ENCODE measurements around the gene SLC44A2. TPM values are rescaled to one million over a fixed set of nuclear protein-coding genes. Genes with fewer than 3 reads are reported as not detected.

The SLC44A2 gene
- total and polyA plus RNA-seq, 2 of the 13 experiments (the other 11 are each of a cell fraction or from before 2014, with no cell fraction given), result 2.4 to 5.6 TPM

GRCh38 chr19:10580979-10581631, 44.2 kb upstream of the SLC44A2 start (continued):
- TF ChIP-seq, protein P1, sequence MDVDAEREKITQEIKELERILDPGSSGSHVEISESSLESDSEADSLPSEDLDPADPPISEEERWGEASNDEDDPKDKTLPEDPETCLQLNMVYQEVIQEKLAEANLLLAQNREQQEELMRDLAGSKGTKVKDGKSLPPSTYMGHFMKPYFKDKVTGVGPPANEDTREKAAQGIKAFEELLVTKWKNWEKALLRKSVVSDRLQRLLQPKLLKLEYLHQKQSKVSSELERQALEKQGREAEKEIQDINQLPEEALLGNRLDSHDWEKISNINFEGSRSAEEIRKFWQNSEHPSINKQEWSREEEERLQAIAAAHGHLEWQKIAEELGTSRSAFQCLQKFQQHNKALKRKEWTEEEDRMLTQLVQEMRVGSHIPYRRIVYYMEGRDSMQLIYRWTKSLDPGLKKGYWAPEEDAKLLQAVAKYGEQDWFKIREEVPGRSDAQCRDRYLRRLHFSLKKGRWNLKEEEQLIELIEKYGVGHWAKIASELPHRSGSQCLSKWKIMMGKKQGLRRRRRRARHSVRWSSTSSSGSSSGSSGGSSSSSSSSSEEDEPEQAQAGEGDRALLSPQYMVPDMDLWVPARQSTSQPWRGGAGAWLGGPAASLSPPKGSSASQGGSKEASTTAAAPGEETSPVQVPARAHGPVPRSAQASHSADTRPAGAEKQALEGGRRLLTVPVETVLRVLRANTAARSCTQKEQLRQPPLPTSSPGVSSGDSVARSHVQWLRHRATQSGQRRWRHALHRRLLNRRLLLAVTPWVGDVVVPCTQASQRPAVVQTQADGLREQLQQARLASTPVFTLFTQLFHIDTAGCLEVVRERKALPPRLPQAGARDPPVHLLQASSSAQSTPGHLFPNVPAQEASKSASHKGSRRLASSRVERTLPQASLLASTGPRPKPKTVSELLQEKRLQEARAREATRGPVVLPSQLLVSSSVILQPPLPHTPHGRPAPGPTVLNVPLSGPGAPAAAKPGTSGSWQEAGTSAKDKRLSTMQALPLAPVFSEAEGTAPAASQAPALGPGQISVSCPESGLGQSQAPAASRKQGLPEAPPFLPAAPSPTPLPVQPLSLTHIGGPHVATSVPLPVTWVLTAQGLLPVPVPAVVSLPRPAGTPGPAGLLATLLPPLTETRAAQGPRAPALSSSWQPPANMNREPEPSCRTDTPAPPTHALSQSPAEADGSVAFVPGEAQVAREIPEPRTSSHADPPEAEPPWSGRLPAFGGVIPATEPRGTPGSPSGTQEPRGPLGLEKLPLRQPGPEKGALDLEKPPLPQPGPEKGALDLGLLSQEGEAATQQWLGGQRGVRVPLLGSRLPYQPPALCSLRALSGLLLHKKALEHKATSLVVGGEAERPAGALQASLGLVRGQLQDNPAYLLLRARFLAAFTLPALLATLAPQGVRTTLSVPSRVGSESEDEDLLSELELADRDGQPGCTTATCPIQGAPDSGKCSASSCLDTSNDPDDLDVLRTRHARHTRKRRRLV (CRISPR knock-in tag; IDR thresholded peaks at IDR 0.05), result no peak
- TF ChIP-seq RBAK (CRISPR knock-in tag; IDR thresholded peaks at IDR 0.05), result no peak
- TF ChIP-seq ZFP82 (CRISPR knock-in tag; IDR thresholded peaks at IDR 0.05; ENCODE audit: borderline replicate concordance), result no peak
- TF ChIP-seq U2AF2 (IDR thresholded peaks at IDR 0.05; ENCODE audit: low read depth, low read length), result no peak
- peak; percentile 51; the same call in 1 of the 2 replicates for TF ChIP-seq PHF21A (CRISPR knock-in tag; IDR thresholded peaks at IDR 0.05)
- TF ChIP-seq HOXD1 (CRISPR knock-in tag; IDR thresholded peaks at IDR 0.05), result no peak
- TF ChIP-seq, protein P2, sequence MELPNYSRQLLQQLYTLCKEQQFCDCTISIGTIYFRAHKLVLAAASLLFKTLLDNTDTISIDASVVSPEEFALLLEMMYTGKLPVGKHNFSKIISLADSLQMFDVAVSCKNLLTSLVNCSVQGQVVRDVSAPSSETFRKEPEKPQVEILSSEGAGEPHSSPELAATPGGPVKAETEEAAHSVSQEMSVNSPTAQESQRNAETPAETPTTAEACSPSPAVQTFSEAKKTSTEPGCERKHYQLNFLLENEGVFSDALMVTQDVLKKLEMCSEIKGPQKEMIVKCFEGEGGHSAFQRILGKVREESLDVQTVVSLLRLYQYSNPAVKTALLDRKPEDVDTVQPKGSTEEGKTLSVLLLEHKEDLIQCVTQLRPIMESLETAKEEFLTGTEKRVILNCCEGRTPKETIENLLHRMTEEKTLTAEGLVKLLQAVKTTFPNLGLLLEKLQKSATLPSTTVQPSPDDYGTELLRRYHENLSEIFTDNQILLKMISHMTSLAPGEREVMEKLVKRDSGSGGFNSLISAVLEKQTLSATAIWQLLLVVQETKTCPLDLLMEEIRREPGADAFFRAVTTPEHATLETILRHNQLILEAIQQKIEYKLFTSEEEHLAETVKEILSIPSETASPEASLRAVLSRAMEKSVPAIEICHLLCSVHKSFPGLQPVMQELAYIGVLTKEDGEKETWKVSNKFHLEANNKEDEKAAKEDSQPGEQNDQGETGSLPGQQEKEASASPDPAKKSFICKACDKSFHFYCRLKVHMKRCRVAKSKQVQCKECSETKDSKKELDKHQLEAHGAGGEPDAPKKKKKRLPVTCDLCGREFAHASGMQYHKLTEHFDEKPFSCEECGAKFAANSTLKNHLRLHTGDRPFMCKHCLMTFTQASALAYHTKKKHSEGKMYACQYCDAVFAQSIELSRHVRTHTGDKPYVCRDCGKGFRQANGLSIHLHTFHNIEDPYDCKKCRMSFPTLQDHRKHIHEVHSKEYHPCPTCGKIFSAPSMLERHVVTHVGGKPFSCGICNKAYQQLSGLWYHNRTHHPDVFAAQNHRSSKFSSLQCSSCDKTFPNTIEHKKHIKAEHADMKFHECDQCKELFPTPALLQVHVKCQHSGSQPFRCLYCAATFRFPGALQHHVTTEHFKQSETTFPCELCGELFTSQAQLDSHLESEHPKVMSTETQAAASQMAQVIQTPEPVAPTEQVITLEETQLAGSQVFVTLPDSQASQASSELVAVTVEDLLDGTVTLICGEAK (IDR thresholded peaks at IDR 0.05), result no peak
- TF ChIP-seq, protein P2 (CRISPR knock-in tag; IDR thresholded peaks at IDR 0.05), result no peak
- TF ChIP-seq ZBTB8A (CRISPR knock-in tag; IDR thresholded peaks at IDR 0.05; ENCODE audit: borderline replicate concordance, low read depth), result no peak
- no peak for TF ChIP-seq ELF1 (CRISPR knock-in tag; IDR thresholded peaks at IDR 0.05)
- no peak for TF ChIP-seq CC2D1A (CRISPR knock-in tag; IDR thresholded peaks at IDR 0.05)

Data from HepG2 (cell line).